ENCODE results near the gene FAHD1. TPM values are rescaled to one million over a fixed set of nuclear protein-coding genes. Genes with fewer than 3 reads are reported as not detected.

Gene FAHD1
- 47.1 and 74.9 TPM in 2 replicates for total RNA-seq

GRCh38 chr16:1826691-1827573 lies at the start of gene FAHD1, which contains the start of gene HAGH:
TSS of gene FAHD1 (plus strand) at chr16:1827206. CDS start at chr16:1827239, 33 bp downstream.
TSS of gene HAGH (minus strand) at chr16:1826825. CDS start at chr16:1826787, 38 bp downstream.

GRCh38 chr16:1782408-1783264 lies 44.4 kb upstream of the FAHD1 start, which contains the start of the genes NUBP2 and SPSB3:
TSS of gene NUBP2 (plus strand) at chr16:1782960. CDS start at chr16:1783021, 61 bp downstream.
TSS of gene SPSB3 (minus strand) at chr16:1782571. CDS start at chr16:1781483, 1,088 bp downstream.

GRCh38 chr16:1793578-1794220 lies 33.3 kb upstream of the FAHD1 start, which contains the start of gene IGFALS:
TSS of gene IGFALS (minus strand) at chr16:1793705. CDS start at chr16:1793652, 53 bp downstream.

GRCh38 chr16:1871974-1872635 lies 45.1 kb downstream of the FAHD1 start, which contains the start of gene MEIOB:
TSS of gene MEIOB (minus strand) at chr16:1872164. CDS start at chr16:1868175, 3,989 bp downstream.

Other genes starting within 250 kb of the FAHD1 start
- 23.6 and 27.0 TPM in 2 replicates for gene IFT140, start 215.1 kb upstream of the FAHD1 start, total RNA-seq
- gene CRAMP1, start 214.8 kb upstream of the FAHD1 start, total RNA-seq, result 4.6 and 6.6 TPM in 2 replicates
- 22.6 and 24.3 TPM in 2 replicates for gene JPT2, start 148.9 kb upstream of the FAHD1 start, total RNA-seq
- 39.2 and 40.2 TPM in 2 replicates for gene MAPK8IP3, start 121.0 kb upstream of the FAHD1 start, total RNA-seq
- 35.4 and 48.1 TPM in 2 replicates for gene NME3, start 55.7 kb upstream of the FAHD1 start, total RNA-seq
- 8.1 and 9.5 TPM in 2 replicates for gene EME2, start 54.4 kb upstream of the FAHD1 start, total RNA-seq
- 68.1 and 79.9 TPM in 2 replicates for gene MRPS34, start 54.1 kb upstream of the FAHD1 start, total RNA-seq
- 24.2 and 25.4 TPM in 2 replicates for gene SPSB3, start 44.6 kb upstream of the FAHD1 start, total RNA-seq
- gene NUBP2, start 44.2 kb upstream of the FAHD1 start, total RNA-seq, result 45.8 and 63.5 TPM in 2 replicates
- under 0.01 and 0.06 TPM in 2 replicates for gene IGFALS, start 33.5 kb upstream of the FAHD1 start, total RNA-seq
- gene HAGH, start 381 bp upstream of the FAHD1 start, total RNA-seq, result 59.3 and 85.5 TPM in 2 replicates
- not detected in 2 replicates for gene MEIOB, start 45.0 kb downstream of the FAHD1 start, total RNA-seq
- gene HS3ST6, start 91.2 kb downstream of the FAHD1 start, total RNA-seq, result not detected in 2 replicates
- 6.3 and 6.4 TPM in 2 replicates for gene MSRB1, start 116.0 kb downstream of the FAHD1 start, total RNA-seq
- not detected in 2 replicates for gene RPL3L, start 127.5 kb downstream of the FAHD1 start, total RNA-seq
- 259 and 267 TPM in 2 replicates for gene NDUFB10, start 132.3 kb downstream of the FAHD1 start, total RNA-seq
- gene RPS2, start 137.6 kb downstream of the FAHD1 start, total RNA-seq, result 1,947 and 2,136 TPM in 2 replicates
- gene RNF151, start 139.7 kb downstream of the FAHD1 start, total RNA-seq, result not detected in 2 replicates
- gene TBL3, start 144.8 kb downstream of the FAHD1 start, total RNA-seq, result 29.7 and 32.4 TPM in 2 replicates
- 0.12 and 0.13 TPM in 2 replicates for gene NOXO1, start 154.3 kb downstream of the FAHD1 start, total RNA-seq
- gene GFER, start 157.0 kb downstream of the FAHD1 start, total RNA-seq, result 9.9 and 11.2 TPM in 2 replicates
- 0.66 and 0.99 TPM in 2 replicates for gene SYNGR3, start 162.8 kb downstream of the FAHD1 start, total RNA-seq
- gene ZNF598, start 182.6 kb downstream of the FAHD1 start, total RNA-seq, result 9.6 and 12.3 TPM in 2 replicates
- 0.06 and 0.13 TPM in 2 replicates for gene NPW, start 192.6 kb downstream of the FAHD1 start, total RNA-seq
- gene NHERF2, start 199.7 kb downstream of the FAHD1 start, total RNA-seq, result 98.1 and 182 TPM in 2 replicates
- 40.6 and 59.2 TPM in 2 replicates for gene NTHL1, start 220.6 kb downstream of the FAHD1 start, total RNA-seq
- 44.3 and 53.0 TPM in 2 replicates for gene TSC2, start 220.8 kb downstream of the FAHD1 start, total RNA-seq

Data from aortic smooth muscle cell (primary cell).